Neural progenitor cell (in vitro differentiated cells): ENCODE results near the gene AP1S1. TPM values are rescaled to one million over a fixed set of nuclear protein-coding genes. Genes with fewer than 3 reads are reported as not detected.
A peak's percentile ranks its signal among the peaks of the same experiment; 100 is the strongest.
"Not testable (repeated sequence)": the region's sequence is repeated elsewhere in the genome, so short reads cannot be mapped to it uniquely, and the experiment has no call there.

Experiments
- DNase-seq: peaks from one replicate; pipeline ENCODE4 v3.0.0-alpha.2; 2016; ENCODE audit warnings: low spot score
- H2AFZ ChIP-seq: fragments of 200-600 bp; sonication (generic); replicated peaks from 2 replicates; pipeline ENCODE4 v1.6.1; 2016; ENCODE audit warnings: antibody characterized with exemption
- H3F3A ChIP-seq: fragments of 200-600 bp; sonication (generic); 2 replicates; pipeline ENCODE4 v1.6.1; 2016; ENCODE audit warnings: antibody characterized with exemption, low read depth
- H3K27ac ChIP-seq: fragments of 200-600 bp; sonication (generic); 2 replicates; pipeline ENCODE4 v1.5.1; 2016; ENCODE audit warnings: mild to moderate bottlenecking
- H3K27me3 ChIP-seq: fragments of 200-600 bp; sonication (generic); 2 replicates; pipeline ENCODE4 v1.6.1; 2016; ENCODE audit warnings: mild to moderate bottlenecking, moderate library complexity
- H3K36me3 ChIP-seq: fragments of 200-600 bp; sonication (generic); 2 replicates; pipeline ENCODE4 v1.5.1; 2016
- H3K4me1 ChIP-seq: fragments of 200-600 bp; sonication (generic); 2 replicates; pipeline ENCODE4 v1.6.1; 2016; ENCODE audit warnings: mixed run types
- H3K4me2 ChIP-seq: fragments of 200-600 bp; sonication (generic); 2 replicates; pipeline ENCODE4 v1.6.1; 2016
- H3K4me3 ChIP-seq: fragments of 200-600 bp; sonication (generic); 2 replicates; pipeline ENCODE4 v1.5.1; 2016
- H3K79me2 ChIP-seq: fragments of 200-600 bp; sonication (generic); 2 replicates; pipeline ENCODE4 v1.6.1; 2016; ENCODE audit warnings: low read depth
- H3K9ac ChIP-seq: fragments of 200-600 bp; sonication (generic); 2 replicates; pipeline ENCODE4 v1.6.1; 2016
- H3K9me3 ChIP-seq: fragments of 200-600 bp; sonication (generic); 2 replicates; pipeline ENCODE4 v1.5.1; 2016; ENCODE audit warnings: low read depth
- H4K20me1 ChIP-seq: fragments of 200-600 bp; sonication (generic); 2 replicates; pipeline ENCODE4 v1.6.1; 2016; ENCODE audit warnings: low read depth
- H3K27ac Mint-ChIP-seq: 3 replicates; pipeline ENCODE4 v1.8.0; 2021; ENCODE audit warnings: mixed read lengths
- H3K27me3 Mint-ChIP-seq: 2 replicates; pipeline ENCODE4 v1.8.0; 2022; ENCODE audit warnings: low read depth, mild to moderate bottlenecking, inconsistent platforms, moderate library complexity, mixed read lengths; ENCODE audit not compliant: insufficient read depth
- H3K36me3 Mint-ChIP-seq: 3 replicates; pipeline ENCODE4 v1.8.0; 2021; ENCODE audit warnings: mixed read lengths
- H3K4me1 Mint-ChIP-seq: 3 replicates; pipeline ENCODE4 v1.8.0; 2021; ENCODE audit warnings: mixed read lengths
- H3K4me3 Mint-ChIP-seq: 3 replicates; pipeline ENCODE4 v1.8.0; 2021; ENCODE audit warnings: mild to moderate bottlenecking, moderate library complexity, mixed read lengths
- H3K9me3 Mint-ChIP-seq: 3 replicates; pipeline ENCODE4 v1.8.0; 2020; ENCODE audit warnings: mixed read lengths
- CTCF ChIP-seq: fragments of 200-600 bp; sonication (generic); IDR thresholded peaks from 2 replicates; pipeline ENCODE4 v1.5.1; 2017; ENCODE audit warnings: antibody characterized with exemption, mild to moderate bottlenecking
- EZH2 ChIP-seq: fragments of 200-600 bp; sonication (generic); IDR thresholded peaks from 2 replicates; pipeline ENCODE4 v1.6.1; 2017; ENCODE audit warnings: antibody characterized with exemption, mild to moderate bottlenecking, moderate library complexity
- EZH2phosphoT487 ChIP-seq: fragments of 200-600 bp; sonication (generic); IDR thresholded peaks from 2 replicates; pipeline ENCODE4 v1.6.1; 2017; ENCODE audit warnings: antibody characterized with exemption
- total RNA-seq: library from RNA; depleted of rRNA; stranded (reverse); fragments of >200 nt; gene quantifications from 2 replicates; pipeline ENCODE4 v1.2.3, GENCODE V29; 2015; ENCODE audit warnings: low replicate concordance

AP1S1 gene
- total RNA-seq, 1 donor from 2014 or later, result 74.4 TPM

GRCh38 chr7:101127460-101128039 is 26.7 kb upstream of the AP1S1 start:
- H2AFZ ChIP-seq, result no peak overlapping the region
- TF ChIP-seq EZH2phosphoT487 (no peak), EZH2 (no peak), CTCF (no peak)
- H3K27me3 Mint-ChIP-seq, result peaks cover 16% of the 10 kb centered on the region
- peak overlapping the region; percentile 26 for H3K4me3 ChIP-seq
- no peaks in the 10 kb centered on the region for H3K36me3 ChIP-seq
- H3K4me3 Mint-ChIP-seq, result peak overlapping the region; percentile 73
- peaks cover 2% of the 10 kb centered on the region for H3K36me3 Mint-ChIP-seq
- no peaks in the 10 kb centered on the region for H3K79me2 ChIP-seq
- H3K9ac ChIP-seq, result no peak overlapping the region
- peaks cover 17% of the 10 kb centered on the region for H3K4me1 ChIP-seq
- H3K9me3 Mint-ChIP-seq, result peaks cover 10% of the 10 kb centered on the region
- no peak for DNase-seq
- H3K27ac ChIP-seq, result no peak overlapping the region
- peaks cover 13% of the 10 kb centered on the region for H3F3A ChIP-seq
- H3K4me2 ChIP-seq, result peak overlapping the region; percentile 74
- H3K9me3 ChIP-seq, result no peaks in the 10 kb centered on the region
- no peaks in the 10 kb centered on the region for H4K20me1 ChIP-seq
- H3K27me3 ChIP-seq, result no peaks in the 10 kb centered on the region
- peaks cover 35% of the 10 kb centered on the region for H3K4me1 Mint-ChIP-seq
- H3K27ac Mint-ChIP-seq, result peak overlapping the region; percentile 38

GRCh38 chr7:101128040-101128834 is 26.0 kb upstream of the AP1S1 start:
- Histone ChIP-seq H3K9me3 (no peaks in the 10 kb centered on the region), H3K4me3 (no peak overlapping the region), H3F3A (peaks cover 13% of the 10 kb centered on the region), H3K27ac (no peak overlapping the region), H4K20me1 (no peaks in the 10 kb centered on the region), H3K27me3 (no peaks in the 10 kb centered on the region), H3K4me2 (no peak overlapping the region), H3K4me1 (peaks cover 15% of the 10 kb centered on the region), H3K79me2 (no peaks in the 10 kb centered on the region), H3K9ac (no peak overlapping the region), H2AFZ (no peak overlapping the region), H3K36me3 (no peaks in the 10 kb centered on the region)
- peaks cover 2% of the 10 kb centered on the region for H3K36me3 Mint-ChIP-seq
- TF ChIP-seq EZH2, result no peak
- TF ChIP-seq CTCF, result no peak
- no peak for TF ChIP-seq EZH2phosphoT487
- peaks cover 30% of the 10 kb centered on the region for H3K4me1 Mint-ChIP-seq
- H3K27me3 Mint-ChIP-seq, result peaks cover 14% of the 10 kb centered on the region
- peak overlapping the region; percentile 18 for H3K4me3 Mint-ChIP-seq
- H3K27ac Mint-ChIP-seq, result no peak overlapping the region
- DNase-seq, result no peak
- peaks cover 10% of the 10 kb centered on the region for H3K9me3 Mint-ChIP-seq

GRCh38 chr7:101129603-101130117 is 24.6 kb upstream of the AP1S1 start:
- H3K9ac ChIP-seq, result no peak overlapping the region
- H3K36me3 ChIP-seq, result no peaks in the 10 kb centered on the region
- Mint-ChIP-seq H3K9me3 (peaks cover 10% of the 10 kb centered on the region), H3K4me3 (no peak overlapping the region), H3K4me1 (peaks cover 40% of the 10 kb centered on the region), H3K27ac (no peak overlapping the region), H3K27me3 (peaks cover 16% of the 10 kb centered on the region), H3K36me3 (peaks cover 2% of the 10 kb centered on the region)
- no peaks in the 10 kb centered on the region for H3K9me3 ChIP-seq
- H3K4me2 ChIP-seq, result no peak overlapping the region
- H3K79me2 ChIP-seq, result no peaks in the 10 kb centered on the region
- H2AFZ ChIP-seq, result no peak overlapping the region
- peaks cover 23% of the 10 kb centered on the region for H3F3A ChIP-seq
- no peaks in the 10 kb centered on the region for H3K27me3 ChIP-seq
- H4K20me1 ChIP-seq, result no peaks in the 10 kb centered on the region
- DNase-seq, result no peak
- TF ChIP-seq CTCF, result no peak
- no peak for TF ChIP-seq EZH2phosphoT487
- no peak overlapping the region for H3K27ac ChIP-seq
- H3K4me1 ChIP-seq, result peaks cover 27% of the 10 kb centered on the region
- no peak overlapping the region for H3K4me3 ChIP-seq

GRCh38 chr7:101132626-101133600 is 21.4 kb upstream of the AP1S1 start:
- not testable (repeated sequence) for H3K27ac ChIP-seq, H3K79me2 ChIP-seq, DNase-seq, H3K9me3 ChIP-seq, H3K4me3 ChIP-seq, H3K27me3 Mint-ChIP-seq, H3K9me3 Mint-ChIP-seq, H3K4me3 Mint-ChIP-seq, H3K36me3 Mint-ChIP-seq, H4K20me1 ChIP-seq, H2AFZ ChIP-seq, H3K4me2 ChIP-seq, H3K36me3 ChIP-seq, H3K9ac ChIP-seq, H3K27me3 ChIP-seq, H3K27ac Mint-ChIP-seq
- peaks cover 22% of the 10 kb centered on the region for H3K4me1 ChIP-seq
- H3F3A ChIP-seq, result peaks cover 14% of the 10 kb centered on the region
- peaks cover 28% of the 10 kb centered on the region for H3K4me1 Mint-ChIP-seq
